Sigmoid colon (tissue), 4 donors: ENCODE data around the gene TAF11L5.

Experiments
- CTCF ChIP-seq, 4 experiments: fragments of 450-650 bp in 3 of 4; fragments of 200-600 bp in 1 of 4; IDR thresholded peaks; one replicate each; pipeline ENCODE4 v1.5.1; 2016 to 2019; ENCODE audit warnings: antibody characterized with exemption in 4 of 4, mild to moderate bottlenecking in 3 of 4, moderate library complexity in 2 of 4
- EP300 ChIP-seq, 4 donors: sonication (generic); formaldehyde crosslinking; IDR thresholded peaks; one replicate each; pipeline ENCODE4 v1.6.1; 2017; ENCODE audit warnings: antibody characterized with exemption in 4 of 4

- TF ChIP-seq CTCF (IDR thresholded peaks at IDR 0.05) (no peak), EP300 (IDR thresholded peaks at IDR 0.05) (no peak)
These were observed 37.9 kb upstream of the TAF11L5 start for GRCh38 chr5:17487174-17487512.
